Activated B cell treated with CpG ODN at 0.5 μM for 24 hours (primary cell): ENCODE measurements around the gene TXNRD2. TPM values are rescaled to one million over a fixed set of nuclear protein-coding genes. Genes with fewer than 3 reads are reported as not detected.

Experiments
- ATAC-seq: fragments of 200-7000 bp; cut with Tn5 transposase; one replicate; pipeline ENCODE4 v1.10.0; 2021; ENCODE audit warnings: low read depth, mild to moderate bottlenecking, moderate library complexity
- CTCF ChIA-PET: fragments of 350-600 bp; sonication (Branson Sonifier 250); formaldehyde crosslinking; loops from one replicate; lab custom pipeline; 2021; ENCODE audit warnings: antibody characterized with exemption; lab: Charles Lee
- POLR2A ChIA-PET: fragments of 350-600 bp; sonication (Branson Sonifier 250); formaldehyde crosslinking; loops from one replicate; lab custom pipeline; 2021; ENCODE audit warnings: antibody characterized with exemption; lab: Charles Lee
- DNase-seq: peaks from one replicate; pipeline ENCODE4 v3.0.0; 2022
- H3K27ac Mint-ChIP-seq: one replicate; pipeline ENCODE4 v1.8.0; 2020; ENCODE audit warnings: mixed read lengths
- H3K27me3 Mint-ChIP-seq: one replicate; pipeline ENCODE4 v1.8.0; 2021; ENCODE audit warnings: mixed read lengths
- H3K36me3 Mint-ChIP-seq: one replicate; pipeline ENCODE4 v1.8.0; 2021; ENCODE audit warnings: low read depth, mixed read lengths
- H3K4me1 Mint-ChIP-seq: one replicate; pipeline ENCODE4 v1.8.0; 2021; ENCODE audit warnings: mixed read lengths
- H3K4me3 Mint-ChIP-seq: one replicate; pipeline ENCODE4 v1.8.0; 2020; ENCODE audit warnings: mild to moderate bottlenecking, mixed read lengths
- H3K9me3 Mint-ChIP-seq: one replicate; pipeline ENCODE4 v1.8.0; 2020; ENCODE audit warnings: mixed read lengths
- CTCF ChIP-seq: fragments of 200-600 bp; IDR thresholded peaks from one replicate; pipeline ENCODE4 v1.8.0; 2022; ENCODE audit warnings: antibody characterized with exemption, mild to moderate bottlenecking
- intact Hi-C: fragments of 100-400 bp; cut with micrococcal nuclease; formaldehyde crosslinking; loops from one replicate; pipeline ENCODE4 v1.15.1; 2024
- total RNA-seq: library from RNA; stranded (reverse); gene quantifications from 2 replicates; pipeline ENCODE4 v1.2.3, GENCODE V29; 2022

Gene TXNRD2
- total RNA-seq, 1 donor from 2014 or later = 31.2 TPM

GRCh38 chr22:19969141-19969928 is 27.7 kb upstream of the TXNRD2 start:
- DNase-seq (no peak), ATAC-seq (no peak)
- Mint-ChIP-seq H3K4me1 (peaks cover 2% of the 10 kb centered on the region), H3K36me3 (peaks cover 27% of the 10 kb centered on the region), H3K27ac (no peak overlapping the region), H3K9me3 (no peaks in the 10 kb centered on the region), H3K27me3 (no peaks in the 10 kb centered on the region), H3K4me3 (no peak overlapping the region)
- intact Hi-C loops = no loop called here
- POLR2A ChIA-PET = no interaction called here
- CTCF ChIA-PET = interaction anchor here (0.7 to 3.0 kb wide), 4 partner anchors 15 to 239 kb away, joined by 3 to 33 read pairs (median 3); no protein-coding TSS in a partner anchor
- no peak for TF ChIP-seq CTCF

DNA sequence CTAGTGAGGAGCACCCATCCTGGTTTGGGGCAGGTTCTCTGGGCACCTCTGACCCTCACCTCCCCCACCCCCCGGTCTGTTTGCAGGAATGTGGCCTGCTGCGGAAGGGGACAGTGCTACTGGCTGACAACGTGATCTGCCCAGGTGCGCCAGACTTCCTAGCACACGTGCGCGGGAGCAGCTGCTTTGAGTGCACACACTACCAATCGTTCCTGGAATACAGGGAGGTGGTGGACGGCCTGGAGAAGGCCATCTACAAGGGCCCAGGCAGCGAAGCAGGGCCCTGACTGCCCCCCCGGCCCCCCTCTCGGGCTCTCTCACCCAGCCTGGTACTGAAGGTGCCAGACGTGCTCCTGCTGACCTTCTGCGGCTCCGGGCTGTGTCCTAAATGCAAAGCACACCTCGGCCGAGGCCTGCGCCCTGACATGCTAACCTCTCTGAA is 26.9 kb upstream of the TXNRD2 start:
- CTCF ChIA-PET = interaction anchor here (0.7 kb wide), 1 partner anchor 47 kb away, joined by 3 read pairs; no protein-coding TSS in a partner anchor
- Mint-ChIP-seq H3K27me3 (no peaks in the 10 kb centered on the region), H3K4me3 (no peak overlapping the region), H3K36me3 (peaks cover 32% of the 10 kb centered on the region), H3K27ac (no peak overlapping the region), H3K9me3 (no peaks in the 10 kb centered on the region), H3K4me1 (no peaks in the 10 kb centered on the region)
- ATAC-seq (no peak), DNase-seq (no peak)
- POLR2A ChIA-PET = no interaction called here
- intact Hi-C loops = no loop called here
- no peak for TF ChIP-seq CTCF

DNA sequence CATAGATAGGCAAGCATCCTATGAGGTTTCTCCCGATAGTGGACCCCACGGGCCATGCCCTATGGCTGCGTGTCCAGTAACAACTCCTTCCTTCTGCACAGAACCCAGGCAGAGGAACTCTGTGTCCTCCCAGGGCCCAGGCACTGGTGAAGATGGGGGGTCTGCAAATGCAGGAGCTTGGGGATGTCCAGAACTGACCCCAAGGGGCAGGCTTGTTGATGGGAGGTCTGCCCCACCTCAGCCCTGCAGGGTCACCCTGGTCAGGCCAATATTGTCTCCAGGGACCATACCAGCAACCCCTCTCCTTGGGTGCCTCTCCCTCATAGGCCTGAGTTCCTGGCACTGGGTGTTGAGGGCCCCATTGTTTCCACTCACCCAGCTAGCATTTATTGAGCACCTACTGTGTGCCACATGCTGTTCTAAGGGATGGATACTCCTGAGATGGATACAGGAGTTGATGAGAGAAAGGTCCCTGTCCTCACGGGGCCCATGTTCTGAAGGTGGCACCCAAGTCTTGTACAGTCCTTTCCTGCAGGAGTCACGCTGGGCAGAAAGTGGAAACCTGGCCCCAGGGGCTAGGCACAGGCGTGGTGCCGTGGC is 26.3 kb upstream of the TXNRD2 start:
- no peak for ATAC-seq
- peaks cover 32% of the 10 kb centered on the region for H3K36me3 Mint-ChIP-seq
- ChIA-PET CTCF (no interaction called here), POLR2A (no interaction called here)
- TF ChIP-seq CTCF = no peak
- no peak for DNase-seq
- intact Hi-C loops = no loop called here
- no peaks in the 10 kb centered on the region for H3K27me3 Mint-ChIP-seq
- no peaks in the 10 kb centered on the region for H3K9me3 Mint-ChIP-seq
- H3K4me3 Mint-ChIP-seq = no peak overlapping the region
- no peaks in the 10 kb centered on the region for H3K4me1 Mint-ChIP-seq
- H3K27ac Mint-ChIP-seq = no peak overlapping the region

- intact Hi-C loops = no loop called here
- H3K36me3 Mint-ChIP-seq = peaks cover 32% of the 10 kb centered on the region
- H3K4me3 Mint-ChIP-seq = no peak overlapping the region
- CTCF ChIA-PET = no interaction called here
- POLR2A ChIA-PET = interaction anchor here (0.6 kb wide), 1 partner anchor 54 kb away, joined by 5 read pairs; no protein-coding TSS in a partner anchor
- no peak overlapping the region for H3K27ac Mint-ChIP-seq
- H3K27me3 Mint-ChIP-seq = no peaks in the 10 kb centered on the region
- no peaks in the 10 kb centered on the region for H3K9me3 Mint-ChIP-seq
- DNase-seq = no peak
- no peak for TF ChIP-seq CTCF
- H3K4me1 Mint-ChIP-seq = no peaks in the 10 kb centered on the region
- no peak for ATAC-seq
Measured at GRCh38 chr22:19966908-19967750, 25.5 kb upstream of the TXNRD2 start.
